C1 segment of cervical spinal cord (tissue), 14 donors: Measurements from ENCODE around the gene ZBTB20.

ENCODE experiments used
- DNase-seq, 14 donors: peaks; one replicate each; lab custom pipeline; 2025; lab: John Stamatoyannopoulos, UW

The ZBTB20 gene

DNA sequence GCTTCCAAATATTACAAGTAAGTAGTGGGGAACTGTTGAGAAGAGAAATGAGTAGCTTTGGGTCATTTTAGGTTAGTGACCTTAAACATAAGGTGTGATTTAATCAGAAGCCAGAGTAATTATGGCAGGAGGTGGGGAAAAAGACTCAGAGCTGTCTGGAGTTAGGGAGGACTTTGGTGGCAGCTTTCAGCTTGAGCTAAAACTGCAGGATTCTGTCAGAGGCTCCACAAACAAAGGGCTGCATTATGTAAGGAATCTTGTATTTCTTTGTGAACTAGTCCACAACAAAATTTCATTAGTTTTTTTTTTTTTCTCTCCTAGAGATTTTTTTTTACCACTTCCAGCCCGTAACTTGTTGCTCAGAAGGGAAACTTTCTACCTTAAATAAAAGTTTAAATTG, 507.9 kb downstream of the ZBTB20 start:
- no peak for DNase-seq

DNA sequence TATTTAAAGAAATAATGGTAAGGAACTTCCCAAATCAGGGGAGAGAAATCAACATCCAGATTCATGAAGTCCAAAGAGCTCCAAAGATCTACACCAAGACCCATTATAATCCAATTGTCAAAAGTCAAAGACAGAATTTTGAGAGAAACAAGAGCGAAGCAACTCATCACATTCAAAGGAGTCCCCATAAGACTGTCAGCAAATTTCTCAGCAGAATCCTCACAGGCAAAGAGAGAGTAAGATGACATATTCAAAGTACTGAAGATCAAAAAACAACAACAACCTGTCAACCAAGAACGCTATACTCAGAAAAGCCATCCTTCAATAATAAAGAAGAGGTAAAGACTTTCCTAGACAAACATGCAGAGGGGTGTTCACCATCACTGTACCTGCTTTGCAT, 511.2 kb downstream of the ZBTB20 start:
- no peak for DNase-seq

DNA sequence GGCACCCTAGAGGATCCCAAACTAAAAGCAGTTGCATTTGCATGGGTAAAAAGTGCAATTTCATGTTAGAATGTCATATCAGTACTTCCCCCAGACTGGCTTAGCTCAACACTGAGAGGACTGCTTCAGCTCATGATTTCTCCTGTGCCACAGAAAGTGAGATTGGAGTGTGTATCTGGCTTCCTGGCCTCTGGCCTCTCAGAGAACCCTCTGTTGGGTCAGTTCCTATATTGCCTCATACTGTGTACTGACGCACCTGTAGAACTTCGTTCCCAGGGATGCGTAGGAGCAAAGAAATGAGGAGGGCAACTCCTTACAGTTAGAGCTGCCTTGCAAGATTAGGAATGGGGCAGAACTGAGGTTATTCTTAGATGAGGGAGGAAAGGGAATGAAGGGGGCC, 512.5 kb downstream of the ZBTB20 start:
- DNase-seq: no peak

DNA sequence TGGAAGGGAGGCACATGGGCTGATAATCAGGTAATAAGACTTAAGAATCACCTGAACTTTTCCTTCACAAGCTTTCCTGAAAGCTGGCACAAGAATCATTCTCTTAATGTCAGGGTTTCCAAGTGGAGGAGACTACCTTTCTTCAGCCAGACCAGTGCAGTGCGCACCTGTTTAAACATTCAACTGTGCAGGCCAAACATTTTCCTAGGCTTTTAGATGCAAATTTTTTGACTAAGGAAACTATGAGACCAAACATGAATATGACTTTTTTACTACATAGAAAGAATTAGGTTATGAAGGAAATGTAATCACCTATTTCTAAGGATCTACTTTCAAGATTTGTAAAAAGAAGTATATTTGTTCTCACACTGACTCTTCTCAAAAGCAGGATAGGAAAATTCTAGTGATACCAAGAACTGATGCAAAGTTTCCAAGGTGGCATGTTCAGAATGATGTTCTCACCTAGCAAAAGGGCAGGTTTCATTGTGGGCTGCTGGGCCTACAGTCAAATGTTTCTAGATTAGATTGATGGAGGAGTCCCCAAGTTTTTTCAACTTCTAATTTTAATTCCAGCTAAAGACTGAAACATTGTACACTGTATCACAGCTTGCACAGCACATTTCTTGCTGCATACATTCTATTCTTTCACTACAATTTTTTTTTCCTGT, 514.2 kb downstream of the ZBTB20 start:
- DNase-seq: no peak

DNA sequence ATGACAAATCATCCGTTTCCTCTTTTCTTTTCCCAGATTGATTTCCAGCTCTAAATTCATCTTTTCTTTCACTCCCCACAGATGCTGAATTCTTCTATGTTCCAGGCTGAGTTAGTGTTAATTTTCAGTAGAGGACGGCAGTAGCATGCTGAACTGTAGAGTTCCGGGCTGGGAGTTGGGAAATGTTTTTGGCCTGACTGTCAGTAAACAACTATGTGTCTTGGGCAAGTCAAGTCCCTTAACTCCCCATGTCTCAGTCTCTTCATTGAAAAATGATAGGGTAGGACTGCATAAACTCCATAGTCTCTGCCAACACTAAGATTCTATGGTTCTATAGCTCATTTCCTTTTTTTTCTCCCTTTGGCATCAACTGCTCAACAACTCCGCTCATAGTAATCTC, 519.3 kb downstream of the ZBTB20 start:
- peak in 1 of 14 donors; percentile 2 for DNase-seq

DNA sequence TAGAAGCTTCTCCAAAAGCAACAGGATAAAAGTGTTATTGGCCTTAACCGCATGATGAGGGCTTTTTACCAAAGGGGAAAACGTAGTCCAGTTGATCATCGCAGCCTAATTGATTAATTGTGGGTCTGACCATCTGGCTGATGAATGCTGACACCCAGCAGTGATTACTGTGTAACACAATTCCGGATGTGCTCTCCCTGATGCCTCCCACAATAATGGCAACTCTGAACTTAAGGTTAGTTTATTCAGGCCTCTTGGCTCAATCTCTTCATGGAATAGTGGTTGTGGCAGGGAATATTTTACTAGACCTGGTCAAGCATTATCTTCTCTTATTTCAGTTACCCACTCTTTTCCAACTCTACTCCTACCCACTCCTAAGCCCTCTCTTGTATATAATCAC, 520.3 kb downstream of the ZBTB20 start:
- no peak for DNase-seq

DNA sequence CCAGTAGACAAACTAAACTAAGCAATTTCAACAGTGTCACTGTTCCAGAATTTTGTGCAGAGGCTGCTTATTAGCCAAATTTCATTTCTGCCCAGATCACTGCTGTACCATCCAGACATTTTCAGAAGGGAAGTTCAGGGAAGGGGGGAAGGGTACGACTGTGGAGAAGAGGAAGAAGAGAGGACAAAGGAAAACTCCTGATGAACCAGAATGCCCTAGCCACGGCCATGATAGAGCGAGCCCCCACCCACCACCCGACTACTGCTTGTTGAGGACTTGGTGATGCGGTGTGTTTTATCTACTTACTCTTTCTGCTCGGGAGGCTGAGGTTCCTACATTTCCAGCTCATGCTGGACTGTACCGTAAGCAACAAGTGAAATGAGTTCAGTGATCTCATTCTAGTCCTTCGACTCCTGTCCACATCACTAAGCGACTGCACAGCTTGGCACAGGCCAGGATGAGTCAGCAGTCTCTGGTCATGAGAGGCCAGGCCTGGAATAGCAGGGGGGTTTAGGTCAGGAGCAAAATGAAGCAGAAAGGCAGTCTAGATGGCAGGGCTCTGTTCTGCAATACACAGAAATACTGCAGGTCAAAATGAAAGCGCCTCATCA, 522.4 kb downstream of the ZBTB20 start:
- DNase-seq: peak; percentile 21 to 89 (median 79)

DNA sequence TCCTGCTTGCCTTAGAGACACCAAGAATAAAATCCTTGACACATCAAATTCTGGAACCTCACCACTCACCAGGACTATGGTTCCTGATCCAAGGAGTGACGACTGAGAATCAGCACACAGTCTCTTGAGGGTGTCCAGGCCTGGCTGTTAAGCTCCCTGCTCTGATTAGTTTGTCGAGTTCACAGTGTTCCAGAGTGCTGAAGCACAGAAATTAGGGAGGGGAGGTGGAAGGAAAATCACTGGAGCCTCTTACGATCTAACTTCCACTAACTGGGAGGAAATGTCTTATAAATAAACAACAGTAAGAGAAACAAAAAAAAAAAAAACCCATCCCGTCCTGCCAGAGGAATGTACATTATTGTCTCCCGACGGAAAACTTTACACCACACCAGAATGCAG, 523.0 kb downstream of the ZBTB20 start:
- DNase-seq: peak in 8 of 14 donors; percentile 6 to 53 (median 24)

DNA sequence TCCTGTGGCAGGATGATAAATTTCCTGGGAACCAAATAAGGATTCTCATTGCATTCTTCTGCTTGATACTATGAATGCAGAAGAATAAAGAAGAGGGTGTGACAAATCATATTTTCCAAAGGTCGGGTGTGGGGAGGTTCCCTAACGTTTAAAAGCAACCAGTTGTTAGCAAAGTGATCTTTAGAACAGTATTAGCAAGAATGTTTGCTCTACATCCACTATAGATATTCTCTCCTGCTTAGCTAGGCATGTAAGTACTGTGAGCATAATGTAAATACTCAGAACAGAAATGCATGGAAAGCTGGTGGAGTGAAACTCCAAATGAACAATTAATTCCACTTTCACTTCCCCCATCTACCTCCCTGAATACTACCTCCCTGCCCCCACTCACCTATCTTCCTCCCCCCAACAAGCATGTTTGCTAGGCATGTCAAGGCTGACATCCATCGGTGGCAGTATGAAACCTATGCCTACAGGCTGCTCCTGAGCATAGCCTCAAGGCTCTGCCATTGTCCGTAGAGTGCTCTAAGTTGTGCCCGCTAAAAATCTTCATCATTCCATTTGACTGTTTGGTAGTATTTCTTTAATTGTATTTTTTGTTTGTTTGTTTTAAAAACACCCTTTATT, 523.6 kb downstream of the ZBTB20 start:
- peak in 3 of 14 donors; percentile 19 to 51 (median 40) for DNase-seq

DNA sequence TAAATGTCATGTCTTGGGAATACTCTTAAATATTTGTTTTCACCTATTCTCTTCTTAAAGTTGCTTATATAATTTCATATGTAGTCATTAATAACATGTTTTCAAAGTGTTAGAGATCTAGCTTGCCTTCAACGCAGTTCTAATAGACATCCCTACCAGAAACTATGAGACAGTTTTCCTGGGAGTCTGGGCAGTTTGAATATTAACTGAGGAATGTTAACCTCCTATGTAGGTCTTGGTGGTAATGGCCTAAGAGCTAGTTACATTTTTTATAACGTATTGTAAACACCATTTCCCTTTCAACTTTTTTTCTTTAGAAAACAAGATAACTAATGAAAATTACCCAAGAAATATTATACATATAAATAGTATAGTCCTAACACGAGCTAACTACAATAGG, 525.1 kb downstream of the ZBTB20 start:
- no peak for DNase-seq

DNA sequence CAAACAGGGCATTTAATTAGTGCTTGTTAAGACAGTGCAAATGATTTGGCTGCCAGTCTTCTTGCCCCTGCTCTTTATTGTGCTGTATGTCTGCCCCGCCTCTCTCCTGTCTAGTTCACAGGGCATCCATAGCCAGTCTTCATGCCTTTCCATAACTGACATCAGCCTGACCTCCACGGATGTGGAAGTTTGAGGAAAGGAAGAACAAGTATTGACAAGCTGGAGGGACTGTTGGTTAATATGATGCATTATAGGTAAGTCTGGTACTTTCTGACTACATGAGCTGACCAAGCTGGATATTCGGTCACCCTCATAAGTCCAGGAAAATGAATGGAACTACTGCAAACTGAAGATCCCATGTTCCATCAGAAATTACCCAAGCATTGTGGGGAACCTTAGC, 527.3 kb downstream of the ZBTB20 start:
- no peak for DNase-seq

DNA sequence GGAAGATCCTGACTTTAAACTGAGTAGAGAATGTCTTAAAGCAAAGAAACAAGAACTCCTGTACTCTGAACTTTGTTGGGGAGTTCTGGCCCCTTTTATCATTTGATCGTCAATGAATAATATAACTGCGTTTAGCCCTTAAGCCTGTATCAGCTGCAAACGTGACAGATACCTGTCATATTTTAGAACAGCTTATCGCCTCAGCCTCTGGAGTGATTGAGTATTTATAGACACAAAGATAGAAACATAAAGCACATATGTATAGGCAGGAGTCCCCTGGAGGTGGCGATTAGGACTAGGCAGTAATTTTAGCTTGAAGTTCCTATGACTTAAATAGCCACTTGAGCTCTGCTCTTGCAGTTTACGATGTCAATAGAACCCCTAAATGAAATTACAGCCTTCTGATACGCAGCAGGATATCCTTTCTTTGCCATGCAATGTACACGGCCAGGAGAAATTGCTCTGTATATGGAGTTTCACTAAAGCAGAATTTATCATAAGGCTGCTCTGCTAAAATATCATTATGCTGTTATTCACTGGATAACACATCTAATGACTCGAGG, 531.5 kb downstream of the ZBTB20 start:
- DNase-seq: no peak

DNA sequence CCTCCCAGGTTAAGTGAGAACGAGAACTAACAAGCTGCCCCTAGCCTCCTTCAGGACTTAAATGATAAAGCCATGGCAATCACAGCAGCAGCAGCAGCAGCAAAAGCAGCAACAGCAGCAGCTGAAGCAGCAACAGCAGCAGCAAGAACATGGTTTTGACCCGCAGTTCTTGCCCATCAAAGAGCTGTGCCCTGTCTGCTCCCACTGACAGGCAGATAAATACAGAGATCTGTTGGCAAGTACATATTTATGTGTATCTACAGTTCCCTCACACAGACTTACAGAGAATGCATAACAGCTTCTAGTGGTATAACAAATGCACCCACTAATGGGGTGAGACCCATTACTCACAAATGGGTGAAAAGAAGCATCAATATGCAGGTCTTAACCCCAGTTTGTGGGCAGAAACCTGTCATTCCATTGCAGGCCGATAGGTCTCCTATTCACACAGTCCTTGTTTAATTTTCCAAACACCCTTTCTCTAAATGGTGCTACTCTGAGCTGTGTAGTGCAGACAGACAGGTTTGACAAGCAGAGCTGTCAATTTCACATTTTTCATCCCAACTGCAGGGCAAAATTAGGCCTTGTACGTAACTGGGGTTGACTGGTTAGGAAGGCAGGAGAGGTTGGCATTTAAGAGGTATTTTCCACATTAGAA, 537.0 kb downstream of the ZBTB20 start:
- no peak for DNase-seq

DNA sequence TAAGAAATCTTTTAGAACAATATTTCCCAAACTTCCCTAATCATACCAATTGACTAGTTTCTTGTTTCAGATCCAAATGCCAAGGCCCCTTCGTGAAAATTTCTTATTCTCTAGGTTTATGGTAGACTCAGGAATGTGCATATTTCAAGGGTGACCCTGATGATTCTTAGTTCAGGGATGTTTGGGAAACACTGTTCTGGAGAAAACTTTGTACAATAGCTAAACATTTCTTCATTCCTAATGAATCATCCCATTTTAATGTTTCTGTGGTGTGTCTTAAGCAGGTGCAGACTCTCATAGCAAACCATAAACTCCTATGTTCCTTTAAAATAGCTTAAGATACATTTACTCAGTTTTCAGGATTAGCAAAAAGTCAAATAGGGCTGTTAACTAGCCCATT, 538.8 kb downstream of the ZBTB20 start:
- no peak for DNase-seq

DNA sequence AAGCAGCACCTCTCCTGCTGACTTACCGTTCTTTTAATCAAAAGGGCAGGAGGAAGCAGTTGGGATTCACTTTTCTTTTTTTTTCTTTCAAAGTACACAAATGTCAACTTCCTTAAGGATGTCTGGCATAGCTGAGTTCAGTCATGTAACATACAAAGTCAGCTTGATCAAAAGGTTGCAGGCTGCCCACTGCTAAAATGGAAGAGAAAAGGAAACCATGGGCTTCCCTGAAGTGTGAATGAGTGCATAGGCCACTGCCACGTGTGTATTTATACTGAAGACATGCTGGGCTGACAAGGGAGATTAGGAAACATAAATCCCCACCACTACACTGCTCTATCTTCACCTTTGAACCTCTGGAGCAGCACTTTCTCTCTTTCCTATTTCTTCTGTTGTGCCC, 540.8 kb downstream of the ZBTB20 start:
- no peak for DNase-seq

DNA sequence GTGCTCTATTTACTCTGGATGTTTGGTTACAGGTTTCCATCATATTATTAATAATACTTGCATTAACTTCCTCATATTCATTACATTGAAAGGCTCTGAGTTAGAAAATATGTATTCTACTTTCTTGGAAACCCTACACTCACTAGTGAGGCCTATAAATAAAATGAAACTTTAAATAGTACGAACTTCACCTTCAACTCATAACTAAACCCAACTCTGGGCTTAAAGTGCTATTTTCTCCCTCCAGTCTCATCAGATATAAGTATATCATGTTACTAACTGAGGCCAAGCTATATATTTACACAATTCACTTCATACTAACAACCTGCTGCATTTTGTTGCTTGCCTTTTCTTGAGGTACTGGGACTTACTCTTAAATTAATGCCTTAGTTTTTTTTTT, 546.5 kb downstream of the ZBTB20 start:
- no peak for DNase-seq

DNA sequence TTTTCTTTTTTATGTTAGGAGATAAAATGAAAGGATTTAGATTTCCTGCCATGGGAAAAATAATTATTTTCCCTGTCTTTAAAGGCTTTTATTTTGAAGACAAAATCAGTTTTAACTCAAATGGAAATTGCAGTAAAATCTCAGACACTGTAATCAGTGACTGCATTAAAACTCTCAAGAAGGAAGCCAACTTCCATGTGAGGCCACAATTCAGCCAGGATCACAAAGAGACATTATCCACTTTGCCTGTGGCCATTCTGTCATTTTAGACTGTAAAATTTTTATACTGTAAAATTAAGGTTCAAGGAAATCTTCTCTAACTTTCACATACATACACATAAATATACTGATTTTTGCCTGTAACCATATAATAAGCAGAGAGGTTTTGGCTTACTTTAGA, 549.2 kb downstream of the ZBTB20 start:
- DNase-seq: no peak

DNA sequence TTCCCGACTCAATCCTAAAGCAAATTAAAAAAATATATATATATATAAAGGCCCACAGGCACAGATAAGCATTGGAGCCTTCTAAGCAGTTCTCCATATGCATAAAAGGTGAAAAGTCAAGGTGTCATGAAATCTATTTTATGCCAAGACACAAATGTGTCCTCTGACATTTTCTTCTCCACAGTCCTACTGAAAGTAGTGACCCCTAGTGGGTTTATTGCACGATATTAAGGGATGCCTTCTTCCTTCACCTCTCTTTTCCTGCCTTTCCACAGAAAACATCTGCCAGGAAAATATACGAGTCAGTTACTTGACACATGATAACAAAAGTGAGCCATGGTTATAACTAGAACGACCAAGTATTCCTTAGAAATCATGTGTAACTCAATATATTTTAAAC, 550.1 kb downstream of the ZBTB20 start:
- no peak for DNase-seq

DNA sequence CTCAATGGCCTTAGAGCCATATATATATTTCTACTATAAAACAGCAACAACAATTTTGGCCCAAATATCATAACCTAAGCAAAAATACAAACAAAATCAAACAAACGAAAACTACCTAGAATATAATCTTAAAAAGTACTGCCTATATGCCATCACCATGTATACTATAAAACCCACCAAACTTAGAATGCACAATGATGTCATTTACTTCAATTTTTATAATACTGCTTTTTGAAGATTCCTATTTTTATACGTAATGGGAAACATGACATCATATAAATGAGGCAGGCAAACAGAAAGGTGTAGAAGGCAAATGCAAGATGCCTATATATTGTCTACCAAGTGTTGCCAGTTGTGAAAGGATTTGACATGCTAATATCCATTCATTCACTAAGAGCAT, 550.9 kb downstream of the ZBTB20 start:
- no peak for DNase-seq

DNA sequence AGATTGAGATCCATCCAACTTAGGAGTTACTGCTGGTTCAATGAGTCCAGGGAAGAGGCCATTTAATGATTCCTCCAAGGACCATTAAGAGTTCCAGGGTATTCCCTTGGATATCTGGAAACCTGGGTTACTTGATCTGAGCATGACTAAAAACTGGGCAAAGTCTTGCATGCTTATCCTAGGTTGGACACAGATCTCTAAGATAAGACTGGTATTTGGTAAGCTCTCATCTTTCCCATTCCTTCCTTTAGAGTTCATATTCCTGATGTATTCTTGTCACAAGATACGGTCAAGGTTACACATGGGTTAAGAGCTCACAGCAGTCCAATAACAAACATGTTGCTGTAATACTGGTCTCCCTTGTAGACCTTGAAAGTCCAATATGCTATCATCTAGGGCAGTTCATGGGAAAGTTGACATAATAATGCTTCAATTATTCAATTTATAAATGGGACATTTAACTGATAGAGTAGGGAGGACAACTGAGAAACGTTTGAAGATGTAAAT, 551.5 kb downstream of the ZBTB20 start:
- DNase-seq: no peak

DNA sequence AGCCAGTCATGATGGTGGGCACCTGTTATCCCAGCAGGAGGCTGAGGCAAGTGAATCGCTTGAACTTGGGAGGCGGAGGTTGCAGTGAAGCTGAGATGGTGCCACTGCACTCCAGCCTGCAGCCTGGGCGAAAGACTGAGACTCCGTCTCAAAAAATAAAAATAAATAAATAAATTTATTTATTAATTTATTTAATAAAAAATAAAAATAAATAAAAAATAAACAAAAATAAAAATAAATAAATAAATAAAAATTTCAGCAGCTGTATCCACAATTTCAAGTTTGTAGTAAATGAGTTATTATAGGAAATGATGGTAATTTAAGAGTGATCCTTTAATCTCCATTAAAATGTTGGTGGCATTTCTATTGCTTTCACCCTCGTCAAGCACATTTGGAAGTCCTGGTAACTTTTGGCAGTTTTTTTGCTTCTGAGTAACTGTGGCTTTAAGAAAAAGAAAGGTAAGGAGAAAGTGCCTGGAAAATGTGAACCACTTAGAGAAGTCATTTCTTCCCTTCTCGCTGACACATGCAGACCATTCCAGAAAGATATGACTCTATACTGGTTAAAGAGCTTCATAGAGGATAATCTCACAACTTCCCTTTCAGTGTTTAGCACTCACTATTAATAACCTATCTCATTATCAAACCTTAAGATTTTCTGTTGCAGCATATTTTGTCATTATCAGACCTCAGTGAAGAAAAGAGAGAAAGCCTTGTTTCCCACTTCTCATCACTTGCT, 556.6 kb downstream of the ZBTB20 start:
- no peak for DNase-seq

DNA sequence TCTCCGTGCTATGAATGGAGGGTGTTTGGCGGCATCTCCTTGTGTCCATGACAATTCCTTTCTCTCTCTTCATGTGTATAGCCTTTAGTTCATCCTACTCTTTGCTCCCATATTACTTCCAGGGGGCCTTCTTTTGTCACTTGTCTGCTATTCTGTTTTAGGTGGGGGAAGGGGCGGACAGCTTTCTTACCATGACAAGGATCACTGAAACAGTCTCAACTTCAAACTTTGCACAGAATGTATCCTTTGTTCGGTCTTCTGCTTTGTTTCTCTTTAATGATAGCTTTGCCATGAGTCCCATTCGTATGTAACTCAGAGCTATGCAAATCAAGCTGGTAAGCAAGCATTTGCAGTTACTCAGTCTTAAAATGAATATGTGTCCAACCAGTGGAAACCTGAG, 559.1 kb downstream of the ZBTB20 start:
- DNase-seq: no peak
